Measurements from ENCODE around the gene MFSD8.
A peak's percentile ranks its signal among the peaks of the same experiment; 100 is the strongest.
"Not testable (repeated sequence)": the region's sequence is repeated elsewhere in the genome, so short reads cannot be mapped to it uniquely, and the experiment has no call there.

Gene MFSD8

GRCh38 chr4:127965062-127965802, at the start of gene MFSD8, which contains the start of gene ABHD18:
TSS of gene MFSD8 (minus strand) at chr4:127965173. CDS start at chr4:127965133, 40 bp downstream.
TSS of gene ABHD18 (plus strand) at chr4:127965406. CDS start at chr4:127982956, 17,550 bp downstream.
- peaks cover 55% of the 10 kb centered on the region for H4K20me1 ChIP-seq
- peak within 1 kb of the TSS; percentile 94 for H3K4me3 ChIP-seq
- H3K27ac ChIP-seq, result peak within 1 kb of the TSS; percentile 91
- H3K9me3 ChIP-seq, result no peaks in the 10 kb centered on the region
- TF ChIP-seq Cebpa-rat (IDR thresholded peaks at IDR 0.05), result no peak
- peaks cover 12% of the 10 kb centered on the region; the same call in 1 of the 2 replicates for H3K36me3 ChIP-seq
- peaks cover 32% of the 10 kb centered on the region for H3K4me1 ChIP-seq
- H3K27me3 ChIP-seq, result no peaks in the 10 kb centered on the region
- peak within 1 kb of the TSS; percentile 95 for H3K9ac ChIP-seq
- peak within 1 kb of the TSS; percentile 77 for H3K4me2 ChIP-seq

GRCh38 chr4:128009428-128009827, 44.5 kb upstream of the MFSD8 start:
- Histone ChIP-seq H3K4me3 (no peak overlapping the region), H4K20me1 (no peaks in the 10 kb centered on the region), H3K4me1 (no peaks in the 10 kb centered on the region), H3K27ac (no peak overlapping the region), H3K9ac (no peak overlapping the region), H3K36me3 (peaks cover 61% of the 10 kb centered on the region), H3K27me3 (no peaks in the 10 kb centered on the region), H3K9me3 (no peaks in the 10 kb centered on the region), H3K4me2 (no peak overlapping the region)
- TF ChIP-seq Cebpa-rat (IDR thresholded peaks at IDR 0.05), result no peak

- TF ChIP-seq Cebpa-rat (IDR thresholded peaks at IDR 0.05), result no peak
- peaks cover 58% of the 10 kb centered on the region for H3K36me3 ChIP-seq
- no peaks in the 10 kb centered on the region for H3K27me3 ChIP-seq
- H3K4me2 ChIP-seq, result no peak overlapping the region
- H3K4me3 ChIP-seq, result no peak overlapping the region
- no peak overlapping the region for H3K9ac ChIP-seq
- no peaks in the 10 kb centered on the region for H3K4me1 ChIP-seq
- H3K27ac ChIP-seq, result no peak overlapping the region
- H3K9me3 ChIP-seq, result peaks cover 5% of the 10 kb centered on the region; the same call in 1 of the 2 replicates
- peaks cover 4% of the 10 kb centered on the region; the same call in 1 of the 2 replicates for H4K20me1 ChIP-seq
Observed at GRCh38 chr4:128006592-128006991, 41.6 kb upstream of the MFSD8 start.

- peaks cover 67% of the 10 kb centered on the region for H3K36me3 ChIP-seq
Observed at GRCh38 chr4:127997534-127998388, 32.8 kb upstream of the MFSD8 start.

GRCh38 chr4:127996521-127996920, 31.5 kb upstream of the MFSD8 start:
- Histone ChIP-seq H3K9me3 (peaks cover 42% of the 10 kb centered on the region), H3K36me3 (peaks cover 64% of the 10 kb centered on the region)
- not testable (repeated sequence) for H4K20me1 ChIP-seq, H3K27me3 ChIP-seq, H3K27ac ChIP-seq, H3K4me3 ChIP-seq, H3K4me2 ChIP-seq, H3K9ac ChIP-seq, H3K4me1 ChIP-seq

More at GRCh38 chr4:127997534-127998388, 32.8 kb upstream of the MFSD8 start:
- Histone ChIP-seq H3K4me2 (no peak overlapping the region), H3K27ac (no peak overlapping the region), H3K9ac (no peak overlapping the region), H3K4me1 (no peaks in the 10 kb centered on the region), H3K9me3 (peaks cover 47% of the 10 kb centered on the region), H3K4me3 (no peak overlapping the region), H3K27me3 (no peaks in the 10 kb centered on the region), H4K20me1 (peaks cover 12% of the 10 kb centered on the region; the same call in 1 of the 2 replicates)
- no peak for TF ChIP-seq Cebpa-rat (IDR thresholded peaks at IDR 0.05)

GRCh38 chr4:127995776-127996175, 30.8 kb upstream of the MFSD8 start:
- no peak for TF ChIP-seq Cebpa-rat (IDR thresholded peaks at IDR 0.05)
- no peak overlapping the region for H3K9ac ChIP-seq
- no peaks in the 10 kb centered on the region for H3K4me1 ChIP-seq
- H4K20me1 ChIP-seq, result no peaks in the 10 kb centered on the region
- no peak overlapping the region for H3K27ac ChIP-seq
- peaks cover 70% of the 10 kb centered on the region for H3K36me3 ChIP-seq
- H3K9me3 ChIP-seq, result peaks cover 42% of the 10 kb centered on the region
- no peak overlapping the region for H3K4me3 ChIP-seq
- no peaks in the 10 kb centered on the region for H3K27me3 ChIP-seq
- H3K4me2 ChIP-seq, result no peak overlapping the region

- no peak for TF ChIP-seq Cebpa-rat (IDR thresholded peaks at IDR 0.05)
- Histone ChIP-seq H3K4me2 (no peak overlapping the region), H4K20me1 (no peaks in the 10 kb centered on the region), H3K4me3 (no peak overlapping the region), H3K27me3 (no peaks in the 10 kb centered on the region), H3K36me3 (peaks cover 71% of the 10 kb centered on the region), H3K27ac (no peak overlapping the region), H3K9ac (no peak overlapping the region), H3K9me3 (peaks cover 24% of the 10 kb centered on the region), H3K4me1 (no peaks in the 10 kb centered on the region)
Observed at GRCh38 chr4:127993151-127993550, 28.2 kb upstream of the MFSD8 start.

GRCh38 chr4:127988638-127989037, 23.7 kb upstream of the MFSD8 start:
- Histone ChIP-seq H4K20me1 (no peaks in the 10 kb centered on the region), H3K27ac (no peak overlapping the region), H3K27me3 (no peaks in the 10 kb centered on the region), H3K9ac (no peak overlapping the region), H3K4me2 (no peak overlapping the region), H3K4me1 (no peaks in the 10 kb centered on the region), H3K9me3 (no peaks in the 10 kb centered on the region), H3K4me3 (no peak overlapping the region), H3K36me3 (peaks cover 75% of the 10 kb centered on the region)
- no peak for TF ChIP-seq Cebpa-rat (IDR thresholded peaks at IDR 0.05)

- H3K36me3 ChIP-seq, result peaks cover 68% of the 10 kb centered on the region
- no peak overlapping the region for H3K9ac ChIP-seq
- H3K4me1 ChIP-seq, result no peaks in the 10 kb centered on the region
- no peaks in the 10 kb centered on the region for H3K27me3 ChIP-seq
- H3K4me3 ChIP-seq, result no peak overlapping the region
- no peak overlapping the region for H3K4me2 ChIP-seq
- no peak overlapping the region for H3K27ac ChIP-seq
- H3K9me3 ChIP-seq, result no peaks in the 10 kb centered on the region
- no peaks in the 10 kb centered on the region; the same call in 1 of the 2 replicates for H4K20me1 ChIP-seq
- no peak for TF ChIP-seq Cebpa-rat (IDR thresholded peaks at IDR 0.05)
Observed at GRCh38 chr4:127985989-127986388, 21.0 kb upstream of the MFSD8 start.

- peaks cover 48% of the 10 kb centered on the region for H3K36me3 ChIP-seq
- no peak overlapping the region for H3K27ac ChIP-seq
- TF ChIP-seq Cebpa-rat (IDR thresholded peaks at IDR 0.05), result no peak
- H3K9me3 ChIP-seq, result peaks cover 13% of the 10 kb centered on the region; the same call in 1 of the 2 replicates
- no peaks in the 10 kb centered on the region for H3K4me1 ChIP-seq
- H3K27me3 ChIP-seq, result no peaks in the 10 kb centered on the region
- H3K4me2 ChIP-seq, result no peak overlapping the region
- H3K4me3 ChIP-seq, result no peak overlapping the region
- H4K20me1 ChIP-seq, result no peaks in the 10 kb centered on the region; the same call in 1 of the 2 replicates
- no peak overlapping the region for H3K9ac ChIP-seq
Observed at GRCh38 chr4:127982445-127982844, 17.5 kb upstream of the MFSD8 start.

Data from BLaER1 (cell line).